Ishikawa (cell line): Measurements from ENCODE around the gene ASTN2.

ENCODE experiments used
- CEBPB ChIP-seq: IDR thresholded peaks from 2 replicates; pipeline ENCODE4 v1.6.1; 2012
- CREB1 ChIP-seq: IDR thresholded peaks from 2 replicates; pipeline ENCODE4 v1.6.1; 2012; ENCODE audit warnings: low read depth
- EGR1 ChIP-seq: IDR thresholded peaks from 2 replicates; pipeline ENCODE4 v1.6.1; 2012
- EP300 ChIP-seq: IDR thresholded peaks from 2 replicates; pipeline ENCODE4 v1.6.1; 2012; ENCODE audit warnings: borderline replicate concordance
- FOXM1 ChIP-seq: IDR thresholded peaks from 2 replicates; pipeline ENCODE4 v1.6.1; 2012; ENCODE audit warnings: low read depth, borderline replicate concordance
- NFIC ChIP-seq: IDR thresholded peaks from 2 replicates; pipeline ENCODE4 v1.6.1; 2012
- RAD21 ChIP-seq: IDR thresholded peaks from 2 replicates; pipeline ENCODE4 v1.6.1; 2012; ENCODE audit warnings: low read depth
- REST ChIP-seq: IDR thresholded peaks from 2 replicates; pipeline ENCODE4 v1.6.1; 2012; ENCODE audit warnings: low read depth, mild to moderate bottlenecking
- TAF1 ChIP-seq: IDR thresholded peaks from 2 replicates; pipeline ENCODE4 v1.6.1; 2012; ENCODE audit warnings: low read depth, mild to moderate bottlenecking
- TCF12 ChIP-seq: IDR thresholded peaks from 2 replicates; pipeline ENCODE4 v1.6.1; 2012; ENCODE audit warnings: low read depth
- TEAD4 ChIP-seq: IDR thresholded peaks from 2 replicates; pipeline ENCODE4 v1.6.1; 2012
- USF1 ChIP-seq: IDR thresholded peaks from 2 replicates; pipeline ENCODE4 v1.6.1; 2012
- YY1 ChIP-seq: IDR thresholded peaks from 2 replicates; pipeline ENCODE4 v1.6.1; 2012; ENCODE audit warnings: low read depth
- ZBTB7A ChIP-seq: IDR thresholded peaks from 2 replicates; pipeline ENCODE4 v1.6.1; 2012; ENCODE audit warnings: low read depth
- TF ChIP-seq, protein P1 (sequence below): IDR thresholded peaks from 2 replicates; pipeline ENCODE4 v1.6.1; 2012

The ASTN2 gene

DNA sequence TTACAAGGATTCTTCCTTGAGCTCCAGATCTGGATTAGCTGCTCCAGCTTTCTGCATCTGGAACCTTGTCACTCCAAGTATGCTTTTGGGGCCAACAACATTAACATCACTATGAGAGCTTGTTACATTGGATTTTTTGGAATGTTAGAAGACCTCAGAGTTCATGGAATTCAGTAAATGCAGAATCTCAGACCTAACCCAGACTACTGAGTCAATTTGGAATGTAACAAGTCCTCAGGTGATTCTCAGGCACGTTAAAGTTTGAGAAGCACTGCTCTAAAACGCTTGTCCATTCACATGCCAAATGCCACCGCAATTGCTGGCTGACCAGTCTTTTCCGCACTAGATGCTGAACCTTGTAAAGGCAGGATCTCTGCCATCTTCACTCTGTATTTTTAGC lies 979.2 kb downstream of the ASTN2 start:
- TF ChIP-seq ZBTB7A = no peak
- TF ChIP-seq TEAD4 = no peak
- no peak for TF ChIP-seq TAF1
- no peak for TF ChIP-seq CREB1
- TF ChIP-seq EGR1 = no peak
- no peak for TF ChIP-seq NFIC
- TF ChIP-seq YY1 = no peak
- TF ChIP-seq, protein P1, sequence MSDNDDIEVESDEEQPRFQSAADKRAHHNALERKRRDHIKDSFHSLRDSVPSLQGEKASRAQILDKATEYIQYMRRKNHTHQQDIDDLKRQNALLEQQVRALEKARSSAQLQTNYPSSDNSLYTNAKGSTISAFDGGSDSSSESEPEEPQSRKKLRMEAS = no peak
- TF ChIP-seq CEBPB = no peak
- TF ChIP-seq RAD21 = no peak
- no peak for TF ChIP-seq EP300
- TF ChIP-seq REST = no peak
- TF ChIP-seq FOXM1 = no peak
- no peak for TF ChIP-seq TCF12
- no peak for TF ChIP-seq USF1

DNA sequence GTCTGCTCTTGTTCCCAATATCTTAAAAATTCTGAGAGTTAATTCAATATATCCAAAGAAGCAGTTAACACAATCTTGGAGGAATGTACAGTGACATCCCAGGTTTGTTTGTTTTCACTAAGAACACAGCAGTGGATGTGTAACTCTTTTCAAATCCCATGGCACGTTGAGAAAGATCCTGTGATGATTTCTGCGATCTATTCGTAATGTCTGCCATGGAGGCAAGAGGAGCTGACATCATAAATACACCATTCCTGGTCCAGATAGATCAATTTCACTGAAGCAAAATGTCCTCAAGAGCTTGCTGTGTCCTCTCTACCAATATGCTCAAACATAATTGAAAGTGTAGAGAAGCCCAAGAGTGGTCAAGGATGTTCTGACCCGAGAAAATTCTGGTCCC lies 980.5 kb downstream of the ASTN2 start:
- no peak for TF ChIP-seq REST
- no peak for TF ChIP-seq YY1
- no peak for TF ChIP-seq TEAD4

- no peak for TF ChIP-seq ZBTB7A
- no peak for TF ChIP-seq TCF12
- TF ChIP-seq TAF1 = no peak
- TF ChIP-seq, protein P1 = no peak
- no peak for TF ChIP-seq RAD21
- no peak for TF ChIP-seq EP300
- TF ChIP-seq CREB1 = no peak
- TF ChIP-seq FOXM1 = no peak
- no peak for TF ChIP-seq REST
Observed at GRCh38 chr9:116432051-116432450, 982.8 kb downstream of the ASTN2 start.

DNA sequence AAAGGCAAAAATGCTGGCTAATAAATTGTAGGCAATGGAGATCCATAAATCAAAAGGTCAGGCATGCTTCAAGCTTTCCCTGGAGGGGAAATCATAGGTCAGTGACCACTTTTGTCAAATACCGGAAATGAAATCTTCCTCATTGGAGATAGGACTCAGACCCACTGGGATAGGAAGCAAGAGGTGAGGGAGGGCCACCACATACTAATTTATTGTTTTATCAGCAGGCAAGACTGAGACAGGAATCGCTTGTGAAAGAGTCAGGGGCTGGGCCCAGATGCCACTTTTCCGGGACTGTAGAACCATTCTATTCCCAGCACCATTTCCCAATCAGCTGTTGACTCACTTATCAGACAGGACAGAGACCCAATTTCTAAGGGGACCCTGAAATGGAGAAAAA lies 984.0 kb downstream of the ASTN2 start:
- TF ChIP-seq EGR1 (no peak), YY1 (no peak), TAF1 (no peak), REST (no peak), CREB1 (no peak), TEAD4 (no peak), CEBPB (no peak), EP300 (no peak), ZBTB7A (no peak), RAD21 (no peak), USF1 (no peak), TCF12 (no peak), NFIC (no peak), FOXM1 (no peak)
- TF ChIP-seq, protein P1 = no peak
